ENCODE data around the gene DSCAM.
"Not testable (repeated sequence)": the region's sequence is repeated elsewhere in the genome, so short reads cannot be mapped to it uniquely, and the experiment has no call there.

The DSCAM gene

DNA sequence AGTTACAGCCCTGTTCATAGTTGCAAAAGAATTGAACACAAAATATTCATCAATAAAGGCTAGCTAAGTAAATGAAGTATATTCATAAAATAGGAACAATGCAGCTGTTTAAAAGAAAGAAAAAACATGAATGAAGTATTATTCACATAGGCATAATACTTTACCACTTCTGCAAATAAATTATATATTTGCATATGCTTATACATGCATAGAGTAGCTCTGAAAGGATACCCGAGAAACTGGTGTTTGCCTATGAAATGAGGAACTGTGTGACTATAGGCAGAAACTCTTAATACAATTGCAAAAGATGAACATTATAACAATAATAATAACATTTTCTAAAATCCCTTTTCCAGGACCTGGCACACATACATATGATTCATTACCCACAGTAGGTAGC lies 385.9 kb downstream of the DSCAM start:
- no peak for DNase-seq (ENCODE audit: low read depth, low spot score)

DNA sequence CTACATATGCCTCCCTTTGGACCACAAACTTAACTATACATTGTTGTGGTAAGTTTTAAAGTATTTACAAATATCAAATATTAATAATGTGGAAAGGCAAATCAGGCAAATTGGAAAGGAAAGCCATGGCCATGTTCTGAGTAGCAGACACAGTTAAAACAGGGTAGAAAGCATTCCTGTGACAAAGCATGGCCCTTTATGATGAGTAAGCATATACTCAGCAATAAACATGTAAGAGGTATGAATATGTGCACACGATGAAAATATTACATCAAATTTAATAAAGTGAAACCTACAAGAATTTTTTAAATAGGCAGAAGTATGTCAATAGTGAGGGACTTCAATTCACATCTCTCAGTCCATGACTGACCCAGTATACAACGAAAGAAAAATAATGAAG lies 389.2 kb downstream of the DSCAM start:
- no peak for DNase-seq (ENCODE audit: low read depth, low spot score)

DNA sequence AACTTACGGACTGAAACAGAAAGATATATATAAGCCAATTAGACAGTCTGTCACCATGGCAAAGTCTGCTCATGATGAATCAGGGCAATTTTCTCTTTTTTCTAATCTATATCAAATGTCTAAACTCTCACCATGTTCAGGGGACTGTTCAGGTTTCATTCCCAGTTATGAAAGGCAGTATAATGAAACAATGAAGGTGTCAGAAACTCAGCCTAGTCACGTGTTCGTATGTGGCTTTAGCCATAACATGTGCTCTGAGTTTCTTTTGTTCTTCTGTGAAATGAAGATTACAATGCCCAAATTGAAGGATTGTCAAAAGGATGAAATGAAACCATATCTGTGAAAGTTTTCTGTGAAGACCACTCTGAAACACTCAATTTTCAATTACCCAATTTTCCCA lies 392.9 kb downstream of the DSCAM start:
- no peak for DNase-seq (ENCODE audit: low read depth, low spot score)

DNA sequence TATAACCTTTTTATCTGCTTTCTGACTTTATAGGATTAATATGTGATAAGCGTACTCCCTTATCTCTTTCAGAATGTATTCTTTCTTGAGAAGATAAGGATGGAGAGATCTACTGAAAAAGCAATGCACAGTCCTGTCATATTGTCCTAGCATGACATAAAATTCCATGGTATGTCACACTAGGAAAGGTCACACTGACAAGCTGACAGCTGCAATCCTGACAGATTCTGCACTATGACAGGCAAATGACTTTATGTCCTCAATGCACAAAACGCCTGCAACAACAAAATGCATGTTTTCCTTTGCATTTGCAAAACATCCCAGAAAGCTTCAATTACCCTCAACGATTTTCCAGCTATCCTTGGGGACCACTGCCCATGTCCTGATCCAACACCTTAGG lies 393.8 kb downstream of the DSCAM start:
- DNase-seq (ENCODE audit: low read depth, low spot score): no peak

DNA sequence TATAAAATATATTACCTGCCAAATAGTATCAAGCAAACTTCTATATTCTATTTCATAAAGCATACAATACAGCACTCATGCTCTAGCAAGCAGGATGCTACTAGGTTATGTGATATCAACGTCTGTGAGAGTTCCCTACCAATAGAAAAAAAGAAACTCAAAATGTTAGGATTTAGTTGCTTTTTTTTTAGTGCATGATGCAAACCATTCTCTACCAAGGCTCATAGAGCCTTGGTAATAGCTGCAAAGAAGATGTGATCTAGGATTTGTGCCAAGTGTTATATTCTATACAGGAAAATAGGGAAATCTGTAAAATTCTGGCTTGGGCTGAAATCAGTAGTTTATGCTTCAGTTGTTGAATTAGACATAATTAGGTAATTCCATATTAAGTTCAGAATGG lies 394.4 kb downstream of the DSCAM start:
- no peak for DNase-seq (ENCODE audit: low read depth, low spot score)

DNA sequence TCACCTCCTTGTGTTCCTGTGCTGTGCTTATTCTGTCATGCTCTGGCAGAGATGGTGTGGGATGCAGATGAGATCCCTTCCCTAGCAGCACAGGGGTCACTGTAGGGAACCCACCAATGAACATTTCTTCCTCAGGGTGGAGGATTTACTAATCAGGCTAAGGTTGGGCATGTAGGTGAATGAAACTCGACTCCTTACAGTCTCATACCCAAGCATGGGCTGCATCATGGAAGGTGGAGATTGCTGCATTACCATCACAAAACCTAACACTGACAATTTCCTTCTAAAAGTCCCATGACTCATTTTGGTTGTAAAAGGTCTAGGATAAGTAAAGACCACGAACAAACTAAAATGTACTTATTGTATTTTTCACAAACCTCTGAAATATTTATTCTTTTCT lies 399.9 kb downstream of the DSCAM start:
- no peak for DNase-seq (ENCODE audit: low read depth, low spot score)

DNA sequence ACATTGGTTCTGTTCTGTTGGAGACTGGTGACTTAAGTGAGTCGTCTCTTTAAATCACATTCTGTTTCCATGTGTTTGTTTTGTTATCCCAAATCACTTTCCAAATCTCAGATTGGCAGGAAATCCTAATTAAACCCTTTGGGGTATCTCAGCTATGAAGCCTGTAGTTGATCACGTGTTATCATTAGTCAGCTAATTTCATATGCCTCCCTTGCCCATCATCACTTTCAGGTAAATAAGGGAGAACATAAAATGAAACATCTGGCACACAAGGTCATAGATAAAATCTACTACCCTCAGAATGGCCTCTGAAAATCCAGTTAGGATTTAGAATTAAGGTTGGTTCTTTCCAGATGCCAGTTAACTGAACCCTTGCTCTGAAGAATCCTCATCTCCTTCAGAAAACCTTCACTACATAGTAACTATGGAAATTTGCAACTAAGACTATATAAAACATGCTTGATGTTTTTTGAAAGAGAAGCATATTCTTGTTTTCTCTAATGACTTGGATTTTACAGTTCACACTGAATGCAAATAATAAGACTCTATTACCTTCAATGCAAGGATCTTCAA lies 401.5 kb downstream of the DSCAM start:
- DNase-seq (ENCODE audit: low read depth, low spot score): no peak

DNA sequence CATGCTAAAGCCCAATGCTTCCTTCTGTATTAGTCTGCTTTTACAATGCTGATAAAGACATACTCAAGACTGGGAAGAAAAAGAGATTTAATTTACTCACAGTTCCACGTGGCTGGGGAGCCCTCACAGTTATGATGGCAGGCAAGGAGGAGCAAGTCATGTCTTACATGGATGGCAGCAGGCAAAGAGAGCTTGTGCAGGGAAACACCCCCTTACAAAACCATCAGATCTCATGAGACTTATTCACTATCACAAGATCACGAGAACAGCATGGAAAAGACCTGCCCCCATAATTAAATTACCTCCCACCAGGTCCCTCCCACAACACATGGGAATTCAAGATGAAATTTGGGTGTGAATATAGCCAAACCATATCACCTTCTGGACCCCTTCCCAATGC lies 407.4 kb downstream of the DSCAM start:
- not testable (repeated sequence) for DNase-seq (ENCODE audit: low read depth, low spot score)

DNA sequence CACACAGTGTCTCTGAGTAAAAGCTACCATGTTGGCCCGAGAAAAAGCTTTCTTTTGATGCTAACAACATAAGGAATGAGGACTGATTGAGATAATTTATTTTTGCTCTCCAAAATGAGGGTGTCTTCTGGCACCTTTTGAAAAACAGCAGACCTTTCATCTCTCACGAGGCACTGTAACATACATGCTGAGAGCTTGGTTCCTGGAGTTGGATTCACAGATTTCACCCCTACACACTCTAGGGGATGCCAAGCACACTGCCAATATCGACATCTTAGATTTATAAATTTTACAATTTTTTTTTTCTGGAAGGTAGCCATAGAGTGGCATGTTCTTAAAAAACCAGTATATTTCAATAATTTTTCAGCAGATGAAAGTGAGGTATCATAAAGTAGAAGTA lies 408.3 kb downstream of the DSCAM start:
- no peak for DNase-seq (ENCODE audit: low read depth, low spot score)

DNA sequence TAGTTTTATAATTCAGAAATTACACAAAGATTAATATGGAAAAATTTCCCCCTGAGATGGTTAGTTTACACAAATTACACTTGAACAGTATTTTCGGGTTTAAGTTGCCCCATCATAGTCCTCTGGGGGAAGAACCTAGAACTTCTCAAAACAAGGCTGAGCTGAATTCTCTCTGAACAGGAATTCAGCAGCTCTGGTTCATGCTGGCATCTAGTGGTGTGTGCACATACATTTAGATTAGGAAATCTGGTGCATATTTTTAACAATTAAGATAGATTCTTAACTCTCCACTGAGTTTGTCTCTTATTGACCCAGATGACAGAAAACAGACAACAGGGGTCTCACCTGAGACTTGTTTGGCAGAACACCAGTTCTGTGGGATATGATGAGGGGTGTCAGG lies 410.7 kb downstream of the DSCAM start:
- DNase-seq (ENCODE audit: low read depth, low spot score): no peak

DNA sequence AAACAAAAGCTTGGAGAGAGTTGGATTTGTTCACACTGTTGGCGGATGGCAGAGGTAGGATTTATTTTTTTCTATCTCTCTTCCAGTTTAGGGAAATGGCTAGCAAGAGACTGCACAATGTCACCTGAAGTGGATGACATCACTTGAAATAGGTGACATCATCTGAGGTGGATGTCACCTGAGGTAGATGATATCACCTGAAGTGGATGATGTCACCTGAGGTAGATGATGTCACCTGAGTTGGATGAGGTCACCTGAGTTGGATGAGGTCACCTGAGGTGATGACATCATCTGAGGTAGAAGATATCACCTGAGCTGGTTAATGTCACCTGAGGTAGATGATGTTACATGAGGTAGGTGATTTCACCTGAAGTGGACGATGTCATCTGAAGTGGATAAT lies 413.4 kb downstream of the DSCAM start:
- no peak for DNase-seq (ENCODE audit: low read depth, low spot score)

DNA sequence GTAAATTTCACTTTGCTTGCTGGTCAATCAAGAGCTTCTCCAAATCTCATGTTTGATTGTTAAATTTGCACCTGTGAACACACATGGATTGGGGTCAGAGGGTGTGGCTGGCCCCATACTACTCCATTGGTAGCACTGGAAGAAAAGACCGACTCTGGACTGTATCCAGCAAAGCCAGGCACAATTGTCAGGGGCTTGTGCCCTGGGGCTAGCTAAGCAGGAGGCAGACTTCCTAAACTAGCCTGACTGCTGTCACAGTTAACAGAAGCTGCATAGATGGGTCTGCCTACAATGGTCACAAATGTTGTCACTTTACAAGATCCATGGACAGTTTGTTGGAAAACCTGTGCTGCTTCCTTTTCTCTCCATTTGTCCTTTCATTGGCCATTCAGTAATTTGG lies 421.0 kb downstream of the DSCAM start:
- no peak for DNase-seq (ENCODE audit: low read depth, low spot score)

DNA sequence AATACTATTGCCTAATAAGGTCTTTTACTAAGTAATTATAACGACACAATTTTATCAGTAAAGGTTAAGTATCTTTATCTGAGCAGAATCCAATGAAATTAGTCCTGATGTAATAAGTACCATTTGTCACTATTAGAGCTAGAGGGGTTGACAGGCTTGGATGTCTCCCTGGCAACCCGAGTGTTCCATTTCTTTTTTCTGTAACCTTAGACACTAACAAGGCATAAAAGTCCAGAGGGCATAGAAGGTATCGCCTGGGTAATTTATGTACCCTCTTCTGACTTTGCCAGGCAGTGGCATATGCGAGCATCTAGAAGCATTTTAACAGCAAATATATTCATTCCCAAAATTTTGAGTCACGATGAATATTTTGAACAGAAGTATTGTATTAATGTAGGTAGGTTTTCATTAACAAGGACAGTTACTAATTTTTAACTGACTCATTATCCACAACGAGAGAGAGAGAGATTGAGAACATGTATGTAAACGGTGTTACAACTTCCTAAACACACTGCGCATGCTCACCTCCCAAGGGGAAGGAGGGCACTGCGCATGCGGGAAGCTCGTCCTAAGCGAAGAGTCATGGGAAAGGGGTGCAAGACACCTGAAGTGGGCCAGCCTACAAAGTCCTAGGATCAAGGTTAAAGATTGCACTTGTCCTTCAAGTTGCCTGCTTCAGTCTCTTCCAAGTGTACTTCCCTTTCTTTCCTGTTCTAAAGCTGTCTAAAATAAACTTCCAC lies 423.9 kb downstream of the DSCAM start:
- no peak for DNase-seq (ENCODE audit: low read depth, low spot score)

DNA sequence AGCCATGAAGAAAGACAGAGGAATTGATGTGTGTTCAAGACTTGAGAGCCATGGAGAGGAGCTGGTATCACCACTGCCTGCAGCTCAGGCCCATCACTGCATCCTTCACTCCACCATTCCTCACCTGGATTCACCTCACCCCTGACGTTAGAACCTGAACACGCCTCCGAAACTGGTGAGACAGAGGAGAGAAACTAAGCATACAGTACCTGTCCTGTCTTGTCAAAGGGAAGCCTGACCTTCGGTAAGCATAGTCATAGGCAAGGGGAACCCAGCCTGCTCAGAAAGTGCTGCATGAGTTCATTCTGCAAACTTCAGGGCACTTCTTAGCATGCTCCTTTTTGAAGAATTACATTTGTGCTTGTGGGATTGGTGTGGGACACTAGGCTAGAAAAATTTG lies 425.8 kb downstream of the DSCAM start:
- DNase-seq (ENCODE audit: low read depth, low spot score): no peak

DNA sequence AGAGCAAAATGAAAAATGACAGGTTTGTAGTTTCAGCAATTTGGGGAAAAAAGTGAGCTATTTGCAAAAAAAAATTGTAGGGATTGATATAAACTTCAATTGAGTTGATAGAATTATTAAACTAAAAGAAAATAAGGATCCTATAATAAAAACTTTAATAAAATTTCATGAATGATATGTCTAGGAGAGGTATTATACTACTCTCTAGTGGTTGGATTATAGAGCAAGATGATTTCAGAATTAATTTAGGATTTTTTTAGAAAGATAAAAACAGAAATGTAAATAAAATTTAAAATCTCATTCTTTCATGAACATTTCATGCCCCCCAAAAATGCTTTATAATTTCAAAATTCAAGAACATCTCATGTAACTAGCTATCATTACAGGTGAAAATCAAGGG lies 430.4 kb downstream of the DSCAM start:
- DNase-seq (ENCODE audit: low read depth, low spot score): no peak

DNA sequence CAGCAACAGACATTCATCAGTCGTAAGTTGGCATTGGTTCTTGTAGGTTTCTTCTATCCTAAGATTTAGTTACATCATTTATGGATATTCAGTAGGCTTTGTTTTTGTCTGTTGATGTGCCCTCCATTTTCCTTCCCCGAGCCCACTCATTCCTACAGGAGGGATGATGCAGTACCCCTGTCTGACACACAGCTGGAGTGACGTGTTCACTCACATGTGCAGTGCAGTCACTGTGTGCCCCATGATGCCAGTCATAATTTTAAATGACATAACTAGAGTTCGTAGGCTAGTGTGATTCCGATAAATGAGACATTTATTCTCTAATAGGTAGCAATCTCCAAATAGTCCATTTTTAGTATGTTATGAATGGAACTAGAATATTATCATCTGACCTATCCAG lies 438.4 kb downstream of the DSCAM start:
- DNase-seq (ENCODE audit: low read depth, low spot score): no peak

DNA sequence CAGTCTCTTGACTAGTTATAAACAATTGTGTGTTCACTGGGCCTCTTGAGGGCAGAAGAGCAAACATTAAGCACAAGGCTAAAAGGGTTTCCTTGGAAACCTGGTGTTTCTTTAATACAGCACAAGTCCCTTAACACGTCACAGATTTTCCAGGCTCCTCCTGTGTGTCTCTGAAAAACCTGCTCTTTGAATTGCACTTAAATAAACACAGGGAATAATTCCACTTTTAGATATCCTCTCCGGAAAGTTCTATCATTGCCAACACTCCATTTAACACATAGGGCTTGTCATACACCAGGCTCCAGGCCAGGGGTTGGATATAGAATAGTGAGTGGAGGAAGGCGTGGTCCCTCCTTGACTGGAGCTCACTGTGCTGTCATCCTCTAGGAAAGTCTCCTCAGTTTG lies 442.6 kb downstream of the DSCAM start:
- DNase-seq (ENCODE audit: low read depth, low spot score): no peak

DNA sequence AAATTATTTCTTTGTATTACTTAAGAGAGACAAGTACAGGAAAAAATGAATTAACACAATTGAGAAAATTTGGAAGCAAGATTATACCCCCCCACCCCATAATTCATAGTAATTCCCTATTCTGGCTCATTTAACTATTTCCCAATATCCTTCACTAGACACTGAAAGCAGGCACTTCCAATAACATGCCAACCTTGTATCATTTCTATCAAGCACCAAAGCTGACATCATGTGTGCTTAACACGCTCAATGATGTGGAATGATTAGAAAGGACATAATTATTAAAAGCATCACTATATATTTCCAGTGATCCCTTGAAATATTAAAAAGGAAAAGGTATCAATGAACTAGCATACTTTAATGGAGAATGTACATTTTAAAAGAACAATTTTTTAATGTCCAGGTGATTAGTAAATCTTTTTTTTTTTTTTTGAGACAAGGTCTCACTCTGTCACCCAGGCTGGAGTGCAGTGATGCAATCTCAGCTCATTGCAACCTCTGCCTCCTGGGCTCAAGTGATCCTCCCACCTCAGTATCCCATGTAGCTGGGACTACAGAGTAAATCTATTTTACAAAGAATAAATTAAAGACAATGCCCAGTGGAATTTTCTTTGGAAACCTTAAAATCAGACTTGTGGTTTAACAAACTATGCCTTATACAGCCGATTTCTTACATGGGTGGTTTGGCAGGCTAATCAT lies 443.9 kb downstream of the DSCAM start:
- DNase-seq (ENCODE audit: low read depth, low spot score): no peak

DNA sequence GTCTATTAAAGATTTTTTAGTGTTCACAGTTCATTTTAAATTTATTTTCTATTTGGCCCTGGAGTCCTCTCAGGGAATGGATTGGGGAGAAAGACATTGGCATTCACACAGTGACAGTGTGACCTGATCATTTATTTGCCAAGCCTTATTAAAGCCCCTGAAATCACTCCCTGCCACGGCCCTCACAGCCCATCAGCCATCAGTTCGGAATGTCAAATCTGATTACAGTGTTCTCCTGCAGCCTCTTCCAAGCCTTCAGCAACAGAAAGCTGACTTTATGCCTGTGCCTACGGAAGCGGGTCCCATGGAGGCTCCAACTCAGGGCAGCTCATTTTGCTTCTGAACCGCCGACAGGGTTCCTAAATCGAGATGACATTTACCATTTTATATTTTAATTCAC lies 451.2 kb downstream of the DSCAM start:
- DNase-seq (ENCODE audit: low read depth, low spot score): no peak

DNA sequence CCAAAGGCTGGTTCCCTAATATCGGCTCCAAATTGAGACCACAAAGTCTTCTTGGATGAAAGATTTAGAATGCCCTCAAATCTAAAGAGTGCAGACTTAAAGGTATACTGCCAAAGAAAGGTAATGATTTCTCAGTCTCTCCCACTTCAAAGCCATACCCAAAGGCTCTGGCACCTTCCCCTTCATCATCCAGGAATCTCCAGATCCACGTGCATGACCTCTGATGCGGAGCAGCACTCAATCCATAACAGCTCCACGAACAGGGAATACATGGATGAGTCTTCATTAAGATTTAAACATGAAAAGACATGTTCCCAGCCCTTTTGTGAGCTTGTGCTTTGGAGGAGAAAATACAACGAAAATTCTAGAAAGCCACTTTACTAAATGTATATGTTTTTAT lies 453.9 kb downstream of the DSCAM start:
- DNase-seq (ENCODE audit: low read depth, low spot score): no peak

DNA sequence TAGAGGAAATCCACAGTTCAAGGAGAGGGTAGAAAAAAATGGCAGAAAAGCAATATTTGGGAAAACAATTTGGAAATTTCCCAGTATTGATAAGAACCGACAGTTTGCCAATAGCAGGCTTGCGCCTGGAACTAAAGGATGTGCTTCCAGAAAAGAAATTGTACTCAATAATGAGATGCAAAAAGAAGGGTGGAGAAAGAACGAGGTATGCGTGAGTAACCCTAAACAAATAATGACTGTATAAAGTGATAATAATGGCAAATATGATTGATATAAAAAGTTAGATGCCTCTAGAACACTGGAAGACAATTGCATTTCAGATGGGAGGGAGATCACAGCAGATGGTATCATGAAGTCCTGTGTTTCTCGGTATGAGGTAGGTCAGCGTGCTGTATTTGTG lies 458.9 kb downstream of the DSCAM start:
- no peak for DNase-seq (ENCODE audit: low read depth, low spot score)

DNA sequence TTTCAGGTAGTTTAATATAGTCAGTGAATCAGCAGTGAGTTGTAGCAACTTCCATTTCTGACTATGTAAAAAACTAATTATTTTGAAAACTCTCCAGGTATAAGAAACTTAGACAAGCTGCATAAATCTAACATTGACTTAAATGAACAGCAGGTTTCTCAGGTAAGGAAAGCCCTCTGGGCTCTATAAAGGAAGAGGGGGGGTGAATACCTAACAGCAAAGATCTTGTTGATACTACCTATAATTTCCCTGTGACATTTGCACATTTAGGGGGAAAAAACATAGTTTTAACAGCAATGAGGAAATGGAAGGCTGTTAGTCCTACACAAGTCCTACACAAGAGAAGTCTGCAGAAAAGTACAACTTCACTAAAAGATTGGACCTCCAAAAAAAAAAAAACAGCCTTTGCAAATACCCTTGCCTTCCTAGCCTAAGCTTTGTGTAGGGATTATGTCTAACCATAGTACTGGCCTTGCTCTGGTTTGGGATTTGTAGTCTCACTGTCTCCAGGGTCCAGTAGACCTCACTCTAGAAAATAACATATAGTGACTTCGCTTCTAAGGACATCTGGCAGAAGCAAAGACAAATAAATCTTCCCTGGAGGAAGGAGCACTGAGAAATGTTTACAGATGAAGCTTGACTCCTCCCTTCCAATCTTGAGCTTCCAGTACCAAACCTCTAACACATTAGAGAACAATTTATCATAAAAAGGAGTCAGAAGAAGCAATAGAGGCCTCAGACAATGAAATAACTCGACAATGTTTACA lies 459.8 kb downstream of the DSCAM start:
- no peak for DNase-seq (ENCODE audit: low read depth, low spot score)

All from brain pericyte (primary cell).